Mammary epithelial cell (primary cell): ENCODE results near the gene SLC4A8.

ENCODE experiments used
- CTCF ChIP-seq, 2 donors: IDR thresholded peaks in 1 of 2; conservative IDR thresholded peaks in 1 of 2; 2 replicates each; pipeline ENCODE4 v1.5.1; 2011 to 2012; ENCODE audit warnings: inconsistent platforms in 2 of 2, low read length in 2 of 2, mild to moderate bottlenecking in 2 of 2, control low read depth in 1 of 2, low read depth in 1 of 2; ENCODE audit not compliant: insufficient read depth in 1 of 2; ENCODE audit errors: extremely low read depth in 1 of 2
- EZH2 ChIP-seq: IDR thresholded peaks from 2 replicates; pipeline ENCODE4 v1.6.1; 2012; ENCODE audit warnings: low read length, inconsistent platforms, borderline replicate concordance

GRCh38 chr12:51472984-51473383, 48.4 kb downstream of the SLC4A8 start:
- TF ChIP-seq CTCF (conservative IDR thresholded peaks at IDR 0.05 in 1 of 2, IDR thresholded peaks at IDR 0.05 in 1 of 2; ENCODE audit: extremely low read depth in 1 of 2, insufficient read depth in 1 of 2, low read depth in 1 of 2, low read length in 2 of 2) (no peak), EZH2 (no peak)
